Suprapubic skin (tissue), 3 donors: Measurements from ENCODE around the gene BSND.

Source experiments
- EP300 ChIP-seq: sonication (generic); formaldehyde crosslinking; IDR thresholded peaks from one replicate; pipeline ENCODE4 v1.6.1; 2017; ENCODE audit warnings: antibody characterized with exemption
- POLR2A ChIP-seq, 2 donors: fragments of 450-650 bp; IDR thresholded peaks; one replicate each; pipeline ENCODE4 v1.6.1; 2017; ENCODE audit warnings: antibody characterized with exemption in 2 of 2, mild to moderate bottlenecking in 2 of 2, moderate library complexity in 2 of 2
- TF ChIP-seq, protein P1 (sequence below), 2 donors: fragments of 200-600 bp in 1 of 2; fragments of 450-650 bp in 1 of 2; sonication (generic) in 1 of 2; IDR thresholded peaks; one replicate each; pipeline ENCODE4 v1.5.1; 2016 to 2019; ENCODE audit warnings: antibody characterized with exemption in 2 of 2, mild to moderate bottlenecking in 1 of 2, moderate library complexity in 1 of 2

DNA sequence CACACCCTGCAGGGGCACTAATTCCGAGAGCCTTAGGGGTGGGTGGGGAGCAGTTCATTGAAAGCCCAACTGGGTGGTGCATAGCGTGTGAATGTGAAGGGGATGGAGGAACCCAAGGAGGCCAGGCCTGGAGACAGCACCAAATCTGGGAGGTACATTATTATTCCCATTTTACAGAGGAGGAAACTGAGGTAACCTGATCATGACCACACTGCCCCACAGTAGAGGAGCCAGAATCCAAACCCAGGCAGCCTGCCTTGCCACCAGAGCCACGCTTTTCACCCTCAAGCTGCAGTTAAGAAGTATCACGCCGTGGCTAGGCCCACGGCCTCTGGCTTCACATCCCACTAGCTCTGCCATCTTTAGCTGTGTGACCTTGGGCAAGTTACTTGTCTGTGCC lies 633 bp upstream of the BSND start:
- no peak for TF ChIP-seq POLR2A (IDR thresholded peaks at IDR 0.05)
- no peak for TF ChIP-seq EP300
- TF ChIP-seq, protein P1, sequence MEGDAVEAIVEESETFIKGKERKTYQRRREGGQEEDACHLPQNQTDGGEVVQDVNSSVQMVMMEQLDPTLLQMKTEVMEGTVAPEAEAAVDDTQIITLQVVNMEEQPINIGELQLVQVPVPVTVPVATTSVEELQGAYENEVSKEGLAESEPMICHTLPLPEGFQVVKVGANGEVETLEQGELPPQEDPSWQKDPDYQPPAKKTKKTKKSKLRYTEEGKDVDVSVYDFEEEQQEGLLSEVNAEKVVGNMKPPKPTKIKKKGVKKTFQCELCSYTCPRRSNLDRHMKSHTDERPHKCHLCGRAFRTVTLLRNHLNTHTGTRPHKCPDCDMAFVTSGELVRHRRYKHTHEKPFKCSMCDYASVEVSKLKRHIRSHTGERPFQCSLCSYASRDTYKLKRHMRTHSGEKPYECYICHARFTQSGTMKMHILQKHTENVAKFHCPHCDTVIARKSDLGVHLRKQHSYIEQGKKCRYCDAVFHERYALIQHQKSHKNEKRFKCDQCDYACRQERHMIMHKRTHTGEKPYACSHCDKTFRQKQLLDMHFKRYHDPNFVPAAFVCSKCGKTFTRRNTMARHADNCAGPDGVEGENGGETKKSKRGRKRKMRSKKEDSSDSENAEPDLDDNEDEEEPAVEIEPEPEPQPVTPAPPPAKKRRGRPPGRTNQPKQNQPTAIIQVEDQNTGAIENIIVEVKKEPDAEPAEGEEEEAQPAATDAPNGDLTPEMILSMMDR (IDR thresholded peaks at IDR 0.05) = no peak
